H1 (cell line): ENCODE measurements around the gene ABCF2. TPM values are rescaled to one million over a fixed set of nuclear protein-coding genes. Genes with fewer than 3 reads are reported as not detected.

Experiments
- CTCF ChIA-PET: fragments of 300-600 bp; sonication (Branson Sonifier 250); formaldehyde crosslinking; loops from one replicate; lab custom pipeline; 2021; ENCODE audit not compliant: partially characterized antibody; lab: Charles Lee
- POLR2A ChIA-PET: fragments of 300-600 bp; sonication (Branson Sonifier 250); formaldehyde crosslinking; loops from one replicate; lab custom pipeline; 2021; ENCODE audit warnings: inconsistent platforms; ENCODE audit not compliant: partially characterized antibody; lab: Charles Lee
- DNase-seq, 2 experiments: peaks; one replicate each; pipeline versions ENCODE4 v3.0.0 to v3.0.0-alpha.2; 2010 to 2022; ENCODE audit warnings: low spot score in 2 of 2, low read depth in 1 of 2, mixed read lengths in 1 of 2
- FAIRE-seq: peaks from 2 replicates; lab custom pipeline; 2011; peaks lifted over from hg19 to GRCh38; lab: Jason Lieb, UNC
- H2AFZ ChIP-seq: 2 replicates; pipeline ENCODE4 v1.8.1; 2012; ENCODE audit warnings: low read length, inconsistent platforms
- H2AK5ac ChIP-seq: 2 replicates; pipeline ENCODE4 v1.6.1; 2013; ENCODE audit warnings: low read depth, low read length
- H2BK120ac ChIP-seq: replicated peaks from 2 replicates; pipeline ENCODE3; 2013; ENCODE audit warnings: low read depth, low read length, inconsistent platforms
- H2BK12ac ChIP-seq: 2 replicates; pipeline ENCODE4 v1.6.1; 2013; ENCODE audit warnings: low read depth, low read length
- H2BK15ac ChIP-seq: 2 replicates; pipeline ENCODE4 v1.6.1; 2013; ENCODE audit warnings: low read length
- H2BK20ac ChIP-seq: 2 replicates; pipeline ENCODE4 v1.6.1; 2013; ENCODE audit warnings: low read length
- H2BK5ac ChIP-seq: 2 replicates; pipeline ENCODE4 v1.6.1; 2013; ENCODE audit warnings: low read depth, low read length
- H3K14ac ChIP-seq: 2 replicates; pipeline ENCODE4 v1.6.1; 2013; ENCODE audit warnings: inconsistent platforms; ENCODE audit not compliant: insufficient read length
- H3K18ac ChIP-seq: 2 replicates; pipeline ENCODE4 v1.6.1; 2013; ENCODE audit warnings: low read length; ENCODE audit errors: extremely low read depth
- H3K23ac ChIP-seq: 2 replicates; pipeline ENCODE4 v1.6.1; 2013; ENCODE audit warnings: inconsistent platforms; ENCODE audit not compliant: insufficient read length
- H3K23me2 ChIP-seq: 2 replicates; pipeline ENCODE4 v1.6.1; 2013; ENCODE audit warnings: low read depth, low read length
- H3K27ac ChIP-seq: 2 replicates; pipeline ENCODE4 v1.6.1; 2011; ENCODE audit warnings: low read depth, low read length, inconsistent platforms
- H3K27me3 ChIP-seq, 4 experiments: replicated peaks in 1 of 4; 1 replicate in 1 of 4; 2 replicates in 3 of 4; pipeline versions ENCODE4 v1.6.1 to v1.8.1; 2011 to 2013; ENCODE audit warnings: low read length in 3 of 4, mild to moderate bottlenecking in 3 of 4, inconsistent platforms in 2 of 4, mixed read lengths in 2 of 4, moderate library complexity in 1 of 4; ENCODE audit not compliant: control insufficient read depth in 3 of 4, insufficient read depth in 3 of 4; ENCODE audit errors: extremely low read depth in 1 of 4
- H3K36me3 ChIP-seq, 4 experiments: 2 replicates each; pipeline versions ENCODE4 v1.6.1 to v1.8.1; 2011 to 2013; ENCODE audit warnings: mild to moderate bottlenecking in 4 of 4, low read length in 3 of 4, moderate library complexity in 2 of 4, control low read depth in 1 of 4, inconsistent platforms in 1 of 4; ENCODE audit not compliant: insufficient read depth in 4 of 4, control insufficient read depth in 2 of 4
- H3K4ac ChIP-seq: replicated peaks from 2 replicates; pipeline ENCODE3; 2013; ENCODE audit warnings: low read length, low read depth, mixed read lengths, inconsistent platforms; ENCODE audit not compliant: insufficient read length
- H3K4me1 ChIP-seq, 4 experiments: replicated peaks in 1 of 4; 1 replicate in 1 of 4; 2 replicates in 3 of 4; pipeline versions ENCODE4 v1.6.1 to v1.8.1; 2011 to 2013; ENCODE audit warnings: low read length in 3 of 4, inconsistent platforms in 2 of 4, mixed read lengths in 1 of 4; ENCODE audit not compliant: insufficient read depth in 4 of 4, control insufficient read depth in 3 of 4
- H3K4me2 ChIP-seq, 2 experiments: 2 replicates each; pipeline versions ENCODE4 v1.6.1 to v1.8.1; 2011 to 2013; ENCODE audit warnings: low read depth in 2 of 2, low read length in 2 of 2, control low read depth in 1 of 2, inconsistent platforms in 1 of 2, mild to moderate bottlenecking in 1 of 2; ENCODE audit not compliant: insufficient read depth in 1 of 2
- H3K4me3 ChIP-seq, 4 experiments: fragments of 200-600, 300-600 bp in 1 of 4; sonication (generic), shearing (Covaris generic), sonication (Bioruptor Twin) in 1 of 4; 2 replicates each; pipeline versions ENCODE4 v1.5.1 to v1.8.1; 2011 to 2016; ENCODE audit warnings: low read length in 4 of 4, low read depth in 3 of 4, control low read depth in 2 of 4, inconsistent platforms in 2 of 4, mild to moderate bottlenecking in 2 of 4, mixed read lengths in 1 of 4, moderate library complexity in 1 of 4; ENCODE audit not compliant: insufficient read depth in 2 of 4; ENCODE audit errors: extremely low read depth in 1 of 4
- H3K56ac ChIP-seq: replicated peaks from 2 replicates; pipeline ENCODE3; 2013; ENCODE audit warnings: low read depth, mild to moderate bottlenecking, mixed read lengths, low read length, inconsistent platforms; ENCODE audit not compliant: insufficient read length
- H3K79me1 ChIP-seq: 2 replicates; pipeline ENCODE4 v1.6.1; 2013; ENCODE audit warnings: low read depth, low read length, control low read depth
- H3K79me2 ChIP-seq, 2 experiments: 2 replicates each; pipeline versions ENCODE4 v1.6.1 to v1.8.1; 2012 to 2013; ENCODE audit warnings: low read length in 2 of 2, mild to moderate bottlenecking in 2 of 2, inconsistent platforms in 1 of 2; ENCODE audit not compliant: insufficient read depth in 2 of 2, control insufficient read depth in 1 of 2
- H3K9ac ChIP-seq, 4 experiments: replicated peaks in 1 of 4; 1 replicate in 1 of 4; 2 replicates in 3 of 4; pipeline versions ENCODE4 v1.6.1 to v1.8.1; 2011 to 2013; ENCODE audit warnings: low read depth in 3 of 4, low read length in 3 of 4, control low read depth in 2 of 4, mild to moderate bottlenecking in 2 of 4, moderate library complexity in 2 of 4, inconsistent platforms in 1 of 4; ENCODE audit errors: extremely low read depth in 1 of 4
- H3K9me3 ChIP-seq, 2 experiments: 2 replicates each; pipeline versions ENCODE4 v1.6.1 to v1.8.1; 2012 to 2013; ENCODE audit warnings: mild to moderate bottlenecking in 2 of 2, moderate library complexity in 2 of 2, control low read depth in 1 of 2, inconsistent platforms in 1 of 2, low read depth in 1 of 2, low read length in 1 of 2, mixed read lengths in 1 of 2; ENCODE audit not compliant: insufficient read depth in 2 of 2
- H4K20me1 ChIP-seq, 2 experiments: replicated peaks in 1 of 2; 2 replicates each; pipeline versions ENCODE3 to v1.8.1; 2011 to 2013; ENCODE audit warnings: inconsistent platforms in 2 of 2, low read length in 2 of 2, mild to moderate bottlenecking in 1 of 2; ENCODE audit not compliant: insufficient read depth in 2 of 2, control insufficient read depth in 1 of 2
- H4K5ac ChIP-seq: 2 replicates; pipeline ENCODE4 v1.6.1; 2013; ENCODE audit warnings: low read length, low read depth, mixed read lengths, inconsistent platforms; ENCODE audit not compliant: insufficient read length
- H4K8ac ChIP-seq: 2 replicates; pipeline ENCODE4 v1.8.0; 2013; ENCODE audit warnings: mild to moderate bottlenecking, moderate library complexity, low read length, inconsistent platforms; ENCODE audit not compliant: insufficient read depth; ENCODE audit errors: extremely low read depth
- H4K91ac ChIP-seq: replicated peaks from 2 replicates; pipeline ENCODE3; 2013; ENCODE audit warnings: low read length, mixed read lengths, inconsistent platforms; ENCODE audit not compliant: insufficient read length
- ATF3 ChIP-seq: IDR thresholded peaks from 2 replicates; pipeline ENCODE4 v1.6.1; 2011; ENCODE audit warnings: low read depth, mild to moderate bottlenecking, low read length; ENCODE audit not compliant: insufficient read depth
- HDAC2 ChIP-seq, 2 experiments: fragments of 300-600 bp in 1 of 2; sonication (generic) in 1 of 2; IDR thresholded peaks; 2 replicates each; pipeline ENCODE4 v1.6.1; 2011 to 2012; ENCODE audit warnings: low read depth in 2 of 2, low read length in 2 of 2, mild to moderate bottlenecking in 2 of 2, moderate library complexity in 2 of 2, borderline replicate concordance in 1 of 2, inconsistent platforms in 1 of 2
- NANOG ChIP-seq: IDR thresholded peaks from 2 replicates; pipeline ENCODE4 v1.6.1; 2011; ENCODE audit warnings: low read length, low read depth, mild to moderate bottlenecking, inconsistent platforms; ENCODE audit not compliant: insufficient read depth, poor library complexity, severe bottlenecking
- POU5F1 ChIP-seq: IDR thresholded peaks from 2 replicates; pipeline ENCODE4 v1.6.1; 2011; ENCODE audit warnings: low read depth, mild to moderate bottlenecking, low read length, moderate library complexity
- SIX5 ChIP-seq: IDR thresholded peaks from 2 replicates; pipeline ENCODE4 v1.6.1; 2011; ENCODE audit warnings: mild to moderate bottlenecking, low read depth, low read length
- SP2 ChIP-seq: IDR thresholded peaks from 2 replicates; pipeline ENCODE4 v1.6.1; 2012; ENCODE audit warnings: mild to moderate bottlenecking, low read length, inconsistent platforms
- SP4 ChIP-seq: IDR thresholded peaks from 2 replicates; pipeline ENCODE4 v1.6.1; 2012; ENCODE audit warnings: low read length, inconsistent platforms
- TCF12 ChIP-seq: IDR thresholded peaks from 2 replicates; pipeline ENCODE4 v1.6.1; 2011; ENCODE audit warnings: low read depth, mild to moderate bottlenecking, low read length
- USF2 ChIP-seq: IDR thresholded peaks from 2 replicates; pipeline ENCODE4 v1.6.1; 2011; ENCODE audit warnings: low read length, improper control_type of control experiment
- WGBS, 2 experiments: shearing (Covaris generic) in 1 of 2; methylation state at CpG; one replicate each; pipeline versions ENCODE4 v1.1.6 to v1.1.7; 2013 to 2015; ENCODE audit warnings: low lambda C conversion rate in 2 of 2, mixed read lengths in 2 of 2, inconsistent platforms in 1 of 2, low coverage in 1 of 2, missing lambda C conversion rate in 1 of 2; ENCODE audit not compliant: insufficient replicate concordance in 2 of 2, insufficient coverage in 1 of 2, insufficient read length in 1 of 2; ENCODE audit errors: extremely low coverage in 1 of 2, missing lambda C conversion rate in 1 of 2; 5-methylcytosine and 5-hydroxymethylcytosine counted together
- polyA plus RNA-seq, 7 experiments: library from polyadenylated mRNA; depleted of rRNA in 3 of 7; stranded (reverse) in 5 of 7; unstranded in 2 of 7; fragments of >200 nt in 5 of 7; fragments of 200-250 nt in 2 of 7; gene quantifications; 1 replicate in 5 of 7; 2 replicates in 1 of 7; 4 replicates in 1 of 7; pipeline versions ENCODE4 v1.2.1 to v1.2.3, GENCODE V29; 2011 to 2013; ENCODE audit warnings: missing spikeins in 2 of 7, mixed read lengths in 2 of 7
- total RNA-seq: library from RNA; stranded (reverse); fragmentation: NEBNext Ultra II Directional; extraction: Animal tissue kit (Norgen Biotek cat#: 25700); gene quantifications from 2 replicates; pipeline ENCODE4 v1.2.1, GENCODE V29; 2021

The ABCF2 gene
- total and polyA plus RNA-seq, 2 of the 8 experiments (the other 6 are each of a cell fraction or from before 2014, with no cell fraction given) = 28.0 to 55.0 TPM

DNA sequence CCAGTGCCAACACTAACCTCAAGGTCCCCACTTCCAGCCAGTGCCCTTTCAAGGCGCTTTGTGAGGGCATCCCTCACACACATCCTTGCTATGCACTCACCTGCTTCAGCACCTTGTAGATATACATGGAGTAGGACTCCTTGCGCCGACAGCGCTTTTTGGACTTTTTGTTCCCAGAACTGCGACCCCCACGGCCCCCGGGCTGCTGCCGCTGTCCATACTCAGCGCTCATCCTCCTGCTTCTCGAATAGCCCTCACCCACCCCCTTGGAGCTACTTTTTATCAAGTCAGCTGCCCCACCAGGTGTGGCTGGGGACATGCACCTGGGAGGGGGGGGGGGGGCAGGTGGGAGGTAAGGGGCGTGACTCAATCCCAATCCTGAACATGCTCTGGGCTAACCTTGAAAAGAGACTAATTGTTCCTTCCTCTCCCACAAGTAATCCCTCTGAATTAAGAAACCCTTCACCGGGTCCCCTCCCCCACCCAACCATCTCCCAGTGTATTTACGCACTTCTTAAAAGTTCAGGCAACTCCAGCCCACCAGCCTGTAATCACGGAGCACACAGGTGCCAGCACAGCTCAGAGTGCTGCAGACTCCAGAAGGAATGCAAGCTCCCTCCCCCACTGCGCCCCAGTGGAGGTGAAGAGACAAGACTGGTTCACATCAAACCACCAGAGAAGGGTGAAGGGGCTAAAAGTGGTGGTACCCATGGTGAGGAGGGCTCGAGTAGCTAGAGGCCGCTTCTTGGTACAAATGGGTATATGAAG, 16.7 kb downstream of the ABCF2 start, which contains the start of gene H2BK1:
H2BK1 (minus strand) TSS at position 402 of the 768 bp plus-strand sequence; CDS start at position 232, 170 bp downstream.
- no peak within 1 kb of the TSS for H3K4me3 ChIP-seq
- CTCF ChIA-PET = interaction anchor here (1.2 to 2.8 kb wide), 5 partner anchors 10 to 111 kb away, joined by 3 to 15 read pairs (median 3); no protein-coding TSS in a partner anchor
- 84% methylated on average over 13 of the region's 17 CpGs; no CpG with 5 or more reads in 1 of the 2 experiments for WGBS, 2 experiments
- TF ChIP-seq USF2 (no peak), SIX5 (no peak), HDAC2 (IDR thresholded peaks at IDR 0.05; ENCODE audit: borderline replicate concordance in 1 of 2, low read depth in 2 of 2, low read length in 2 of 2) (no peak), ATF3 (no peak), TCF12 (no peak), SP2 (no peak), POU5F1 (no peak), SP4 (no peak), NANOG (no peak)

More for the DNA sequence above, 16.7 kb downstream of the ABCF2 start, which contains the start of gene H2BK1:
- Histone ChIP-seq H3K27ac (no peak within 1 kb of the TSS), H2BK15ac (no peak within 1 kb of the TSS), H3K4me2 (peak within 1 kb of the TSS in 1 of 2 experiments; percentile 20; a peak in 2 of 4 replicates), H2BK120ac (no peak within 1 kb of the TSS), H4K91ac (no peak within 1 kb of the TSS), H3K79me2 (no peaks in the 10 kb centered on the region), H2BK20ac (no peak within 1 kb of the TSS), H3K9ac (no peak within 1 kb of the TSS), H4K8ac (no peak within 1 kb of the TSS; the same call in 1 of the 2 replicates), H3K9me3 (no peaks in the 10 kb centered on the region), H4K20me1 (peaks cover 5 to 6% of the 10 kb centered on the region in 2 experiments), H3K4me1 (peaks cover 0 to 6% (median 3%) of the 10 kb centered on the region in 4 experiments; a peak in 4 of 7 replicates), H3K27me3 (peaks cover 0 to 3% (median 0%) of the 10 kb centered on the region in 4 experiments; a peak in 1 of 7 replicates), H3K23me2 (no peaks in the 10 kb centered on the region), H4K5ac (no peak within 1 kb of the TSS), H2BK5ac (no peak within 1 kb of the TSS), H3K36me3 (peaks cover 17 to 28% (median 21%) of the 10 kb centered on the region in 4 experiments), H3K79me1 (no peaks in the 10 kb centered on the region), H2AFZ (no peak within 1 kb of the TSS), H3K4ac (no peak within 1 kb of the TSS), H3K14ac (no peak within 1 kb of the TSS), H3K18ac (no peak within 1 kb of the TSS; the same call in 1 of the 2 replicates), H2AK5ac (no peak within 1 kb of the TSS), H3K23ac (no peak within 1 kb of the TSS), H3K56ac (no peak within 1 kb of the TSS), H2BK12ac (no peak within 1 kb of the TSS)
- POLR2A ChIA-PET = interaction anchor here (0.8 to 5.7 kb wide), 11 partner anchors 10 to 124 kb away, joined by 3 to 36 read pairs (median 4); partner anchors contain the start of genes ABCF2 and AGAP3
- no peak for DNase-seq
- FAIRE-seq = no peak
